Activated effector memory CD4-positive, alpha-beta T cell treated with Interleukin-2 at 50 U/mL for 16 hours (primary cell): ENCODE data around the gene EHD1.
A peak's percentile ranks its signal among the peaks of the same experiment; 100 is the strongest.

Source experiments
- DNase-seq: peaks from one replicate; pipeline ENCODE4 v3.0.0-alpha.2; 2020

Gene EHD1

GRCh38 chr11:64878494-64879243 lies at the start of gene EHD1:
Gene EHD1 (minus strand): TSS chr11:64878621. CDS start chr11:64878464, 157 bp downstream.
- DNase-seq = peak; percentile 100

DNA sequence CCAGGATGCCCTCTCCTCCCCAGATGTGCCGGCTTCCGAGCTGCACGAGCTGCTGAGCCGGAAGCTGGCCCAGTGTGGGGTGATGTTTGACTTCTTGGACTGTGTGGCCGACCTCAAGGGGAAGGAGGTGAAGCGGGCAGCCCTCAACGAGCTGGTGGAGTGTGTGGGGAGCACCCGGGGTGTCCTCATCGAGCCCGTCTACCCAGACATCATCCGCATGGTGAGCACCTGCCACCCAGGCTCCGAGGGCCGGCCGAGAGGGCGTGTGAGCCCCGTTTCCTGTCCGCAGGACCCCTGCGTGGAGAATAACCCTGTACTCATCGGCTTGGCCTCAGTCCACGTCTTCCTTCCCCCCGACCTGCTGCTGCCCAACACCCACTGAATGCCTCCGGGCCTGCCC lies 48.3 kb upstream of the EHD1 start:
- no peak for DNase-seq

DNA sequence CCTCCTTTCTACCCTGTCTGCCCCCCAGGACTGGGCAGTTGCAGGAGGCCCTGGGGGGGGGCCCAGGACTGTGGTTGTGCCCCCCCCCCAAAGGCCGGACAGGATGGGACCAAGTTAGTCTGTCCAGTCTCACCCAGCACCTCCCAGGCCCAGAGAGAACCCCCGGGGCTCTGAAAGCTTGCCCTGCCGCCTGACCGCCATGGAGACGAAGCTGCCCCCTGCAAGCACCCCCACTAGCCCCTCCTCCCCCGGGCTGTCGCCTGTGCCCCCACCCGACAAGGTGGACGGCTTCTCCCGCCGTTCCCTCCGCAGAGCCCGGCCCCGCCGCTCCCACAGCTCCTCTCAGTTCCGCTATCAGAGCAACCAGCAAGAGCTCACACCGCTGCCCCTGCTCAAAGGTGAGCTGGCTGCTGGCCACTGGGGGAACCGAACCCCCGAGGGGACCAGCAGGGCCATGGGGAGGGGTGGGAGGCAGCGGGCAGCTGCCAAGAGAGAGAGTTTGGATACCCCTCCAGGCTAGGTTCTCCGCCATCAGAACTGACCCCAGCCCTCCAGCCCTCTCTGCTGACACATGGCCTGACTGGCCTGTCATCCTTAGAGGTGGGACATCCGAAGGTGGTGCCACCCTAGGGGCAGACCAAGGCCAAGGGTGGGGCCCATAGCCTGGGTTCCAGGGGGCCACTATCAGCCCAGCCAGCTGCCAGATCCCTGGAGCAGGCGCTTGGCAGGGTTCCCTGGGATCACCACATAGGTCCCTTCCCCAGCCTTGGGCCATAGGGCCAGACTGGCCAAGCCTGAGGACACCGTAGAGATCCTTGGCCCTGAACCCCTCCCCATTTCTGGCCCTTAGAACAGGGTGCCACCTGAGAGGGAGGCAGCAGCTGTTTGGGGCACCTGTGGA lies 47.4 kb upstream of the EHD1 start:
- no peak for DNase-seq

DNA sequence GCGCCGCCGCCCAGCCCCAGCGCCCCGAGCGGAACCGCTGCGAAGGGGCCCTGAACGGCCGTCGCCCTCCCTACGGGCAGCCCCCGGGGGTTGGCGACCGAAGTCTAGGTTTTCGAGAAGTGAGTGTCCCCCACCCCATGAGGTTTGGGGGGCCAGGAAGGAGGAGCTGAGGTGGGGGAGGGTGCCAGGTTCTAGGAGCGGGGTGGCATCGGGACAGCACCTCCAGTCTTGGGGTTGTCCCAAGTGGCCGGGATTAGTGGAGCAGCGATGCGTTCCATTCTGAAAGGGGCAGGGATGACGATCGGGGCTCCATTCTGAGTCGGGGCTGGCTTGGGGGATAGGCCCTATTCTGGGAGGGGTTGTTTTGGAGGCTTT lies 46.5 kb upstream of the EHD1 start:
- DNase-seq = no peak

DNA sequence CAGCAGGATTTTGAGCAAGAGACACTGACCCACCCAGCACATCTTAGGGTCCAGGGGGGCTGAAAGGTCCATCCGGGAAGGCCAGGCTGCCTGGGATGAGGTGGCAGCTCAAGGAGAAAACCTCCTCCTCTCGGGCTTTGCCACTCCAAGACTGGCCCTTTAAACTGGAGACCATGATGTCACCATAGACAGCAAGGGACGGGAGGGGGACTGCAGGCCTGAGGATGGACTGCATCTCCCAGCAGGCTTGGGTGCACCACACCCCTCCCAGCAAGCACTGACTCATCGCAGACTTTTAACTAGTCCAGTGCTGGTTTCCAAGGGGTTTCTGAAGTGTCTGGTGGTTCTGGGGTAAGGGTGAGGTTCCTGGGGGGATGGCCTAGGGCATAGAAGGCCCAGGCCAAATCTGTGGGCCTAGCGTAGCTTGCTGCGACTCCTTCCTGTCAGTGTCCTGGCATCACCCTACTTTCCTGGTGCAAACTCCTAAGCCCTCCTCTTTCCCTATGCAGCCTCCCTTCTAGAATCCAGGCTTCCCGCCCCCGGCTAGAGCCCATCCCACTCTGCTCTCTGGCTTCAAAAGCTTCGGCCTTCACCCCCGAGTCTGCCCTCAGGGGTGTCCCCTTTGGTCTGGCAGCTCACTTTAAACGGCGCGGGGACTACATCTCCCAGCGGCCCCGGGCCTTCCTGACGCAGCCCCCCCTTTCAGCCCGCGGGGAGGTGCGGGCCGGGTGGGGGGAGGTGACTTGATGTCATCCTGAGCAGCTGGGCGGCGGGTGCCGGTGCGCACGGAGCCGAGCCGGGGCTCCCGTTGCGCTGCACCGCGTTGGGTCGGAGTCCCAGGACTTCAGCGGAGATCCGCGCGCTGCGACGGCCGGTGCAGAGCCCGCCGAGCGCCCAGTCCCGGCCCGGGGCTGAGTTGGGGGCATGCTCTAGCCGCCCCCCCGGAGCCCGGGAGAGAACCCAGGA lies 45.8 kb upstream of the EHD1 start, which contains the start of gene PPP2R5B:
TSS of gene PPP2R5B (plus strand) at position 746 of the 966 bp plus-strand sequence. CDS start 1,046 bp downstream, outside the sequence.
- peak; percentile 86 for DNase-seq

DNA sequence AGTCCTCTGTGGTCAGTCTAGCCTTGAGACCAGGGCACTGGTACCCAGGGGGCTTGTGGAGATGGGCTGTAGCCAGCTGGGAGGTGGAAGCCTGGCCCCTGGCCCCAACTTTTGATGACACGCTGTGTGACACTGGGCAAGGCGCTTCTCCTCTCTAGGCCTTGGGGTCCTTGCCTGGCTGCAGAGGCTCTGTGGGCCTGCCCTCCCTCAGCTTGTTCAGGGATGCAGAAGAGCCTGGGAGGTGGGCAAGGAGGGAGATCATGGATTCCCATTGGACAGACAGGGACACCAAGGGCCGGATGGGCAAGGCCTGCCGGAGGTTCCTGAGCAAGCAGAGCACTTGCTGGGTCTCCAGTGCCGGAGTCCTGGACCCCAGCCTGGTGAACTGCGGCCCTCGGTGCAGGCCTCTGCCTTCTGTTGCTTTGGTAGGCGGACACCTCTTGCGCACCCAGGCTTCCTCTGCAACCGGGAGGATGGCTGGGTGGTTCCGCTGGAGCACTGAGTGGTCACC lies 44.8 kb upstream of the EHD1 start:
- no peak for DNase-seq

DNA sequence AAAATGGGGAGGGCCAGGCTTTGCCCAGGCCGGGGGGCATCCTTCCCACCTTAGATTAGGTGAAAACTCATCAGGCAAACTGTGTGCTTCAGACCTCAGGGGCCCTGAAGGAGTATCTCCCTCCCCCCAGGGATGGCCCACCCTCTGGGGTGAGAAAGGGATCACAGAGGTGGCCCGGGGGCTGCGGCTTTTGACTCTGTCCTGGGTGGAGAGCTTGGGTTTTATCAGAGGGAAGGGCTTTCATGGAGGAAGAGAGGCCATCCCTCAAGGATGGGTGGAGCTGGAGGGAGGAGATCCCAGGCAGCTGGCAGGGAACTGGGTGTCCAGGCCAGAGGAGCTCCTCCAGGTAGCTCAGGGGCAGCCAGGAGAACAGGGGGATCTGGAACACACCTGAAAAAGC lies 43.0 kb upstream of the EHD1 start:
- no peak for DNase-seq

DNA sequence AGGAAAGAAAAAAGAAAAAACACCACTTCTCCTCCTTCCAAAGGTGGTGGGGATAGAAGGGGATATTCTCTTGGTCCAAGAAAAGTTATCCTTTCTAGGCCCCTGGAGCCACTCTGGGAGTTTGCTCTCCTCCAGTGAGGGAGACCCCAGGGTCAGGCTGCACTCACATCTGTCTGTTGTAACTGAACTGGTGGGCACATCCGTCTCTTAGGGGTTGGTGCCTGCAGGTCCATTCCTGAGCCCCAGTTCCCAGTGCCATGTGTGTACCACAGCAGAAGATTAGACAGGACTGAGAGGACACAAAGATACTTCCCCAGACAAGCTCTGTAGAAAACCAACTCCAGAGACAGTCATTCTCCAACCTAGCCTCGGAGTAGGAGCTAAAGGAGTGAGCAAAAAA lies 41.7 kb upstream of the EHD1 start:
- DNase-seq = no peak

- no peak for DNase-seq
These were observed 41.2 kb upstream of the EHD1 start for GRCh38 chr11:64919627-64920026.

DNA sequence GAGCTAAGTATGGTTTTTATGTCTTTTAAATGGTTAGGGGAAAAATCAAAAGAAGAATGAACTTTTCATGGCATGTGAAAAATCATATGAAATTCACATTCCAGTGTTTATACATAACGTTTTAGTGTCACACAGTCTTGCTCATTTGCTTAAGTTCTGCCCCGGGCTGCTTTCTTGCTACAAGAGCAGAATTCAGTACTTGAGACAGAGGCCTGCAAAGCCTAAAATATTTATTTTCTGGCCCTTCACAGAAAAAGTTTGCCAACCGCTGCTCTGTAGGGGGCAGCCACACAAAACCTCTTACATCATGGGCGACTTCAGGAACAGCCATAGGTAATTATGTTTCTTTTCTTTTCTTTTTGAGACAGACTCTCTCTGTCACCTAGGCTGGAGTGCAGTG lies 39.6 kb upstream of the EHD1 start:
- DNase-seq = no peak

DNA sequence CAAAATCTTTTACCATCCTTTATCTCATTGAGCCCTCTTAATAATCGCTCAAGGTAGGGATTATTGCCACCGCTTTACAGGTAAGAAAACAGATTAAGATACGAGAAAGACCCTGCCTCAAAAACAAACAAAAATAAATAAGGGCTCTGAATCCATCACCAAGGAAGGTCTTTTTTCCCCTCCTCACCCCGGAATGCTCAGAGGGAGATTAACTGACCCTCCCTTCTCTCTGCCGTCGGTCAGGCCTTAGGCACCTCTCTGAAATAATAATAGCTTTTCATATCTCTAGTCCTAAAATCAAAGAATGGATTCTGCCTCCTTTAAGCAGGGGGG lies 39.2 kb upstream of the EHD1 start:
- DNase-seq = no peak

DNA sequence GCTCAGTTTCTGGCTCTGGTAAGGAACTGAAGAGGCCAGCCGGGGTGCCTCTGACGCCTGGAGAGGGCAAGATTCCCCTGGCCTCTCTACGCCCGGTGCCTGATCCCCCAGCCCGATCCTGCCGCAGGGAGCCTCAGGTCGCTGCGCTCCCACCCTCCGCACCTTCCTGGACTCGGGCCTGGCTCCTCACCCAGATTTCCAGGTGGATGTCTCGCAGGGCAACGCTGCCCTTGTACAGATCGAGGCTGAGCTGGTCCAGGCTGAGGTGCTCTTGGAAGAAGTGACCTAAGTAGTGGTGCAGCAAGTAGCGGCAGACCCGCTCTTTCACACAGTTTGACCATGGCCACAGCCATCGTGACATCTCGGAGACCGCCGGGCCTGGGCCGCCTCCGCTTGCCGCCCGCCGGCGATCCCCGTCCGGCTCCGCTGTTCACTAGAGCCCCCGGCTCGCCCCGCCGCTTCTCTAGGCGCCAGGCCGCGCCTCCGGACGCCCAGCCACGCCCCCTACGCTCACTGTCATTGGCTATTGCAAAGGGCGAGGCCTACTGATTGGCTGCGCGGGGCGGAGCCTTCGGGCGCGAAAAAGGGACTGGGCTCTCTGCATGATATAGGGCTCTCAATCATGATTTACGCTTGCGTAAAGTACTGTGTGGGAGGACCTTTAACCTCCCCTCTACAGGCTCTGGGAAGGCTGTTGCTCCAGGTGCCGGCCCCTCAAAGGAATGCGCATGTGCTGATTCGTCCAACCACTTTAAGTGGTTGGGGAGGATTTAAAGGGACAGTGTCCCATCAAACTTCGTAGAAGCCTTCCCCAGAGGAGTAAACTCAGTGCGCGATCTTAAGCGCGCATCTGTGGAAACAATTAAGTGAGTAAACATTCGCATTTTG lies 38.6 kb upstream of the EHD1 start, which contains the start of gene ATG2A:
TSS of gene ATG2A (minus strand) at position 435 of the 888 bp plus-strand sequence. CDS start at position 361, 74 bp downstream.
- DNase-seq = peak; percentile 98

GRCh38 chr11:64916040-64916774 lies 37.8 kb upstream of the EHD1 start:
- DNase-seq = peak; percentile 28

DNA sequence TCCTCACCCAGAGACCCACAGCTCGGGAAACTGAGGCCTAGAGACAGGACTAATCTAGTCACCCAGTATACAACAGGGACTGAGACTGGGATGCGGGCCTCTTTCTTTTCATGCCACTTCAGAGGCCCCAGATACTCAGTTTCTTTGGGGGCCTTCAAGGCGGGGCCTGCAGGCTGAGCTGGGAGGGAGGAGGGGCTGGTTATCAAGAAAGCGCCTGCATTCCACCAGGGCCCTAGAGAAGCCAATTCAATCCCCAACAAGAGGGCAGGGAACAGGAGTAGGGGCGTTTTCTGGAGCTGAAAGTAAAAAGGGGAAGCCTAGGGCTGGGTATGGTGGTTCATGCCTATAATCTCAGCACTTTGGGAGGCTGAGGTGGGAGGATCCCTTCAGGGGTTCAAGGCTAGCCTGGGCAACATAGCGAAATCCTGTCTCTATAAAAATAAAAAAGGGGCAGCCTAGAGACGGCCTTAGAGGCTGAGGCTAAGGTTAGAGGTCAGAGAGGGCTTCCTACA lies 37.0 kb upstream of the EHD1 start:
- no peak for DNase-seq

GRCh38 chr11:64914123-64914522 lies 35.7 kb upstream of the EHD1 start:
- no peak for DNase-seq

- DNase-seq = no peak
These were observed 34.8 kb upstream of the EHD1 start for GRCh38 chr11:64913171-64913727.

GRCh38 chr11:64911689-64912088 lies 33.3 kb upstream of the EHD1 start:
- no peak for DNase-seq

DNA sequence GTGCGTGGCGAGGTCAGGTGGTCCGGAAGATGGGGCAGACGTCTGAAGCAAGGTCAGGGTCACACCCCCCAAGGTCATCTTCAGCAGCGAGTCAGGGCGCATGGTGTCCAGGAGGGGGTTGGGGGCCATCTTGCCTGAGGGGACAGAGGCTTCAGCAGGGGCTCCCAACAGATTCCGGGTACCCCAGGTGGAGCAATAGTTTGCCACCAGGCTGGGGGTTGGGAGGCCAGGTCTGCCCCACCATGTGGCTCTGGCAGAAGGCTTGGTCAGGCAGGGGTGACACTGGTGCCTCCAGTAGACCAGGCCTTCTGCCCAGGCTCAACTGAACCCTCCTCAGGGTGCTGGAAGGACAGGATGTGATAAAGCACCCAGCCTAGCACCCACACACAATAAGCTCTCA lies 32.7 kb upstream of the EHD1 start:
- no peak for DNase-seq

- DNase-seq = no peak
These were observed 32.2 kb upstream of the EHD1 start for GRCh38 chr11:64910451-64911093.
